Measurements from ENCODE around the gene KCNMA1. TPM values are rescaled to one million over a fixed set of nuclear protein-coding genes. Genes with fewer than 3 reads are reported as not detected.

Gene KCNMA1
- polyA plus RNA-seq, 1 donor from 2014 or later, result 60.8 TPM

- no peaks in the 10 kb centered on the region for H3K36me3 ChIP-seq (ENCODE audit: insufficient read depth, low read length)
- TF ChIP-seq REST (IDR thresholded peaks at IDR 0.05; ENCODE audit: borderline replicate concordance) (no peak), MXI1 (conservative IDR thresholded peaks at IDR 0.05; ENCODE audit: poor library complexity, severe bottlenecking) (no peak), RAD21 (conservative IDR thresholded peaks at IDR 0.05) (no peak), POLR2AphosphoS5 (IDR thresholded peaks at IDR 0.05) (no peak), EZH2 (IDR thresholded peaks at IDR 0.05; ENCODE audit: borderline replicate concordance, insufficient read depth, low read length, poor library complexity, severe bottlenecking) (no peak), SMC3 (conservative IDR thresholded peaks at IDR 0.05; ENCODE audit: poor library complexity) (no peak), TAF1 (IDR thresholded peaks at IDR 0.05; ENCODE audit: low read depth) (no peak), EP300 (conservative IDR thresholded peaks at IDR 0.05; ENCODE audit: poor library complexity, severe bottlenecking) (no peak), CTCF (IDR thresholded peaks at IDR 0.05; ENCODE audit: poor library complexity, severe bottlenecking) (no peak)
- no peaks in the 10 kb centered on the region for H3K79me2 ChIP-seq (replicated peaks; ENCODE audit: insufficient read depth, low read length)
- no peaks in the 10 kb centered on the region for H4K20me1 ChIP-seq (ENCODE audit: insufficient read depth)
- no peak overlapping the region for H3K9ac ChIP-seq (ENCODE audit: low read length)
- H3K4me3 ChIP-seq (ENCODE audit: low read length), result no peak overlapping the region
- H3K9me3 ChIP-seq (ENCODE audit: low read length), result no peaks in the 10 kb centered on the region
- no peaks in the 10 kb centered on the region for H3K27me3 ChIP-seq (ENCODE audit: insufficient read depth, low read depth, low read length)
- no peaks in the 10 kb centered on the region for H3F3A ChIP-seq (ENCODE audit: insufficient read depth, low read length, poor library complexity, severe bottlenecking)
- no peak overlapping the region for H2AFZ ChIP-seq (ENCODE audit: low read depth, low read length)
- H3K27ac ChIP-seq (ENCODE audit: low read length), result no peak overlapping the region
- no peak overlapping the region for H3K4me2 ChIP-seq (ENCODE audit: low read length)
- no peaks in the 10 kb centered on the region for H3K9me2 ChIP-seq (ENCODE audit: insufficient read depth, low read length)
Measured at GRCh38 chr10:77552252-77552651, 85.4 kb downstream of the KCNMA1 start.

- Histone ChIP-seq H3K4me2 (ENCODE audit: low read length) (no peak overlapping the region), H3K27ac (ENCODE audit: low read length) (no peak overlapping the region), H3K9me3 (ENCODE audit: low read length) (no peaks in the 10 kb centered on the region), H3K4me3 (ENCODE audit: low read length) (no peak overlapping the region), H3K36me3 (ENCODE audit: insufficient read depth, low read length) (no peaks in the 10 kb centered on the region), H3F3A (ENCODE audit: insufficient read depth, low read length, poor library complexity, severe bottlenecking) (no peaks in the 10 kb centered on the region), H3K79me2 (replicated peaks; ENCODE audit: insufficient read depth, low read length) (no peaks in the 10 kb centered on the region), H4K20me1 (ENCODE audit: insufficient read depth) (no peaks in the 10 kb centered on the region), H3K9ac (ENCODE audit: low read length) (no peak overlapping the region), H2AFZ (ENCODE audit: low read depth, low read length) (no peak overlapping the region), H3K9me2 (ENCODE audit: insufficient read depth, low read length) (no peaks in the 10 kb centered on the region), H3K27me3 (ENCODE audit: insufficient read depth, low read depth, low read length) (no peaks in the 10 kb centered on the region)
- TF ChIP-seq POLR2AphosphoS5 (IDR thresholded peaks at IDR 0.05) (no peak), REST (IDR thresholded peaks at IDR 0.05; ENCODE audit: borderline replicate concordance) (no peak), SMC3 (conservative IDR thresholded peaks at IDR 0.05; ENCODE audit: poor library complexity) (no peak), RAD21 (conservative IDR thresholded peaks at IDR 0.05) (no peak), TAF1 (IDR thresholded peaks at IDR 0.05; ENCODE audit: low read depth) (no peak), MXI1 (conservative IDR thresholded peaks at IDR 0.05; ENCODE audit: poor library complexity, severe bottlenecking) (no peak), CTCF (IDR thresholded peaks at IDR 0.05; ENCODE audit: poor library complexity, severe bottlenecking) (no peak), EP300 (conservative IDR thresholded peaks at IDR 0.05; ENCODE audit: poor library complexity, severe bottlenecking) (no peak), EZH2 (IDR thresholded peaks at IDR 0.05; ENCODE audit: borderline replicate concordance, insufficient read depth, low read length, poor library complexity, severe bottlenecking) (no peak)
Measured at GRCh38 chr10:77550378-77550777, 87.2 kb downstream of the KCNMA1 start.

Data from neural cell (in vitro differentiated cells).